Hindlimb muscle (tissue), 1 donor: ENCODE data around the gene OSM. TPM values are rescaled to one million over a fixed set of nuclear protein-coding genes. Genes with fewer than 3 reads are reported as not detected.
"Not testable (repeated sequence)": the region's sequence is repeated elsewhere in the genome, so short reads cannot be mapped to it uniquely, and the experiment has no call there.

Experiments used
- DNase-seq: peaks from one replicate; pipeline ENCODE4 v3.0.0-alpha.2; 2013
- polyA plus RNA-seq: library from polyadenylated mRNA; unstranded; fragments of 120-200 nt; gene quantifications from one replicate; pipeline ENCODE4 v1.2.1, GENCODE V29; 2013; ENCODE audit not compliant: insufficient read length

Gene OSM
- polyA plus RNA-seq, 1 donor = 0.17 TPM

- no peak for DNase-seq
These were observed 22.6 kb downstream of the OSM start for GRCh38 chr22:30244066-30244465.

GRCh38 chr22:30243661-30244060, 23.0 kb downstream of the OSM start:
- no peak for DNase-seq

DNA sequence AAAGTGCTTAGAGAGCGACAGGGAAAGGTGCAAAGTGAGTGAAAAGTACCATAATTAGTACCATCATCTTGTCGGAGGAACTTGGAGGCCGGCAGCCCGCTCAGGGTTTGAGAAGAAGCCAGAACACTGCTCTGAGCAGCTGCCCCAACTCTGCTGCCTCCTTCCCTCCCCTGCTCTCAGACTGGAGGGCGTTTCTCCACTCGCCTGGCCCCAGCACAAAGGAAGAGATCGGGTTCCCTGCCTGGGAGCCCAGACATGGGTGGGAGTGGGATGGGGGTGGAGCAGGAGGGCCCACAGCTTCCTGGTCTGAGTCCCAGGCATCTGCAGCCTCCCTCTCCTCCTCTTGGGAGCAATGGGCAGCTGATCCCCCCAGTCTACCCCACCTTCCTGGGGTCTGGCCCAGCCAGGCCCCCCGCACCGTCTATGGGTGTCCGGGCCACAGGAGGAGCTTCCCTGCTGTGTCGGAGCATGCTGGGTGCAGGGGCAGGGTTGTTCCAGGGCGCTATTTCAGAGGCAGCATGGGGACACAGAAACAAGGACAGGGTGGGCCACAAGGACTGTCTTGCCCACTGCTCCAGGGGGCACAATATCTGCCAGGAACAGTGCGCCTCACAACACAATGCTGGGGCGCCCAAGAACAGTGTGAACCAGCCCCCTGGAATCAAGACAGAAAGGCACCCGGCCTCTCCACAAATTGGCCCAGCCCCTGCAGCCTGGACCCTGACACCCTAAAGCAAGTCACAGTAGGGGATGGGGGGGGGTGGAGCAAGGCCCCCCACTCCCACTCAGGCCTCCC, 24.9 kb downstream of the OSM start:
- DNase-seq = no peak

DNA sequence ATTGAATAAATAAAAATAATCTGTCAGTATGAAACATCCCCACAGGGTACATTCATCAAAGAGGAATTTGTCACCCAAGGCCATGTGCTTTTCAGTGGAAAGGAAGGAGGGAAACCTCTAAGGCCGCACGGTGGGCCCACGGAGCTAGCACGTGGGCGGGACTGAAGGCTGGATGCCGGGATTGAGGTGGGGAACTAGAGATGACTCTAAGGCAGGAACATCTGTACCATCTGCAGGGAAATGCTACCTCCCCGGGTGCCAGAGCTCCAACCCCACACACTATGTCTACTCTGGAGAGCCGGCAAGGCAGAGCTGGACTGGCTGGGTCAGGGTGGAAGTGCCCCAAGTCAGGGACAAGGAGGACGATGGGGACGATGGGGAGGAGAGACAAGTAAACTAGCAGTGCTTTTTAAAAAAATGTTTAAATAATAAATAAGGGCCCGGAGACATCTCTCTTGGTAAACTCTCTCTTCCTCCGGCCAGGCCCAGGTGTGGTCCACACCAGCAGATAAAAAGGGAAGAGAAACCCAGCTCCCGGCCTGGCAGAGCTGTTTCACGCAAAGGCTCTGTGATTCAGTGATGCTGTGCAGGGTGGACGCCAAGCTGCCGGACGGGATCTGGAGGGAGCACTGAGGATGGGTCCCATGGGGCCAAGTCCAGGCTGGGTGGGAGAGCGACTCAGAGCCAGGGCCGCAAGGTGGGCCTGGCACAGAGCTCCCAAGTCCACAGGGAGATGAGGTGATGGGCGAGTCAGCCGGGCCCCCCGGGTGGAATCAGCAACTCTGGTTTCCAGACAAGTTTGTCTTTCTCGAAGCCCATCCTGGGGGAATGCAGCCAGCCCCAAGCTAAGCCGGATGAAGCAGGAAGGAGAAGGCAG, 25.9 kb downstream of the OSM start:
- DNase-seq = no peak

DNA sequence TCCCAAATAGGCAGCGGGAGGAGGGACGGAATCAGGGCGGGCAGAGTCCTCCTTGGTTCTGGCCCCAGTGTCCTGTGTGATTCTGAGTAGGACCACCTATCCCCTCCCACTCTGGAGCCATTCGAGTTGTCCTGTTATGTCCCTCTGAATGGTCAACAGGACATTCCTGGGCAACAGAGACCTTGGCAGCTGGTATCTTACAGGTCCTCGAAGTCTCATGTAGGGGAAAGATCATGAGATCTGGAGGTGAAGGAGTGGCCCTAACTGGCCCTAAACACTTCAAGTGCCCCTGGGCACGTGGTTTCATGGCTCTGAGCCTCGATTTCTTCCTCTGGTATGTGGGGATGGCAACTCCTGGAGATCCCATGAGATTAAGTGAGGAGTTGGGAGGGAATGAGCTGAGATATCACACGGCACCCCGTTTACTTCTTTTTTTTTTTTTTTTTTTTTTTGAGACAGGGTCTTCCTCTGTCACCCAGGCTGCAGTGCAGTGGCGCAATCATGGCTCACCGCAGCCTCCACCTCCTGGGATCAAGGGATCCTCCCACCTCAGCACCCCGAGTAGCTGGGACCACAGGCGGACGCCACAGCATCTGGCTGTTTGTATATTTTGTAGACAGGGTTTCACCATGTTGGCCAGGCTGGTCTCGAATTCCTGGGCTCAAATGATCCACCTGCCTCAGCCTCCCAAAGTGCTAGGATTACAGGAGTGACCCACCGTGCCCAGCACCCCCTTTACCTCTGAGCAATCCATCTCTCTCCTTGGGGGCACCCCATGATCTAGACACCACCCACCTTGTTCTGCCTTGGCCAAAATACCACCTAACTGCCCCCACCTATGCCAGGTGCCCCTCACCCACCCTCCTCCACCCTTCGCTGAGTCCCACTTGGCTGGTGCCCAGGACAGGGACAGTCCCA, 26.9 kb downstream of the OSM start:
- no peak for DNase-seq

DNA sequence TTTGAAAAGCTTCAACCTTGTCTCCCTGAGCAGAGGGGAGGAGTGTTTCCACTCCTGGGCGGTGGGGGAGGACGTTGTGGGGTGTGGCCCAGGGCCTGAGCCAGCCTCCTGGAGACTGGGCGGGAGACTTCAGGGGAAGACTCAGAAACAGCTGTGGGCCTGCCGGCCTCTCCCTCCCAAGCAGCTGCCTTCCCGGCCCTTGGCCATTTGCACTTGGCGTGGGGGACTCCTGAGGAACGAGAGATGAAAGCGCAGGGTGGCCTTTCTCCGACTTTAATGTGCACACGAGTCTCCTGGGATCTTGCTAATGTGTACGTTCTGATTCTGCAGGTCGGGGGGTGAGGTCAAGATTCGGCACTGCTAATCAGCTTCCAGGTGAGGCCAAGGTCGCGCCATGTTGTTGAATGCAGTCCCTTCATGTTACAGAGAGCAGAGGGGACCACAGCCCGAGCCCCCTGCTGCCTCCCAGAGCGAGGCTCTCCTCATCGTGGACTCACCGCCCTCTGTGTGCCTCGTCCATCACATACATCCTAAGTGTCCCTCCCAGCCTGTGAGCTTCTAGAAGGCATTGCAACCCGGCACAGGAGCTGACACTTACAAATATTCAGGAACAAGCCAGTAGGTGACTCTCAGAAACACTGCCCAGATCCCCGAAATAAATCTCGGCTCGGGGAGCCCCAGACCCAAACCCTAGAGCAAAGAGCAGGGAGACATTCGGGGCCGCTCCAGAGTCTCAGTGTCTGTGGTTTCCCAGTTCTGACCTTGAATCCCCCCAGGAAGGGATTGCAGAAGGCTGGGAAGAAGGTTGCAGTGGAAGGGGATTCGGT, 27.8 kb downstream of the OSM start:
- DNase-seq = peak; percentile 69

DNA sequence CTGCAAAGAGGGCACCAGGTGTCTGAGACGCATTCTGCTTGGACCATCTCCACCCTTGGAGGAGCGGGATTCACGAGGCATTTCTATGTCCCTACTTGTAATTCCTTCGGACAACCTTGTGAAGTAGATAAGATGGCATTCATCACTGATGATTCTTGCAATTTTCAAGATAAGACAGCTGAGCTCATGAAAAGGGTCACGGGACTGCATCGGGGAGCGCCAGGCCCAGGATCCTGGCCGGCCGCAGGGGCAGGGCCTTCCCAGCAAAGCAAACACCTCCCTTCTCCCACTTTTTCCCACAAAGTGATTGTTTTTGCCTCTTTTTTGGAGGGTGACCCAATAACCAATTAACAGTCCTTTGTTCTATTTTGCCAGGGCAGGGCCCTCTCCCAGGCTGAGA, 28.5 kb downstream of the OSM start:
- no peak for DNase-seq

DNA sequence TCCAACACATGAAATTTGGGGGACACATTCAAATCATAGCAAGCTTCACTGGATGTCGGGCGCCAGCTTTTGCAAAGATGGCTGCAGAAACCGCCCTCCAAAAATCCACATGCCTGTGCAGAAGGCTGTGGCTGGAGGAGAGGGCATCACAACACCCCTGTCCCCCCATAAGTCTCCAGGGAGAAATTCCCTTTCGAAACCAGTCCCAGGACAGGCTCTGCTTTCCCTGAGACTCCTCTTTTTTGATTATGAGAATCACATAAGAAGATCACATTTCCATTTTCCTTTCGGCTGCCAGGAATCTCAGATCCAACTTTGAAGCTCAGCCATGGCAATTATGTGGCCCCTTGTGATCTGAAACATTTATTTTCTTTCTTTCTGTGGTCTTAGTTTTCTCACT, 29.8 kb downstream of the OSM start:
- DNase-seq = no peak

DNA sequence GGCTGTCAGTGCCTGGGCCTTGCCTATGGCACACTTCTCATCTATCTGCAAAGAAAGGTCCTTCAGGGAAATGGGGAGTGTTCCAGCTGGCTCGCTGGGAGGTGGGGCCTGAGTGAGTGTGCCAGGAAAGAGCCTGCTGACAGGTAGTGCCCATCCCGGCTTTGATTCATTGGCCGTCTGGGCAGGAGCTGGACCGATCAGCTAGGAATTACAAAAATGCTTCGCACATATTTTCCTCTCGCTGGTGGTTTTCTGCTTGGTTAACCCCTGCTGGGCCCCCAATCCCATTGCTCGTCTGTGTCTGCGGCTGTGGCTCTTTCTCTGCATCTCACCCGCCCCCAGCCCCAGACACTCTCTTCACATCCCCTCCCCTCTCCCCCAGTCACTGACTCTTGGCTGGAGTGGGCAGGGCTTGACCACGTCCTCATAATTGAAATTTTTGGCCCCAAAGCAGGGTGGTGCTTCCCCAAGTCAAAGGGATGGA, 30.9 kb downstream of the OSM start:
- no peak for DNase-seq

DNA sequence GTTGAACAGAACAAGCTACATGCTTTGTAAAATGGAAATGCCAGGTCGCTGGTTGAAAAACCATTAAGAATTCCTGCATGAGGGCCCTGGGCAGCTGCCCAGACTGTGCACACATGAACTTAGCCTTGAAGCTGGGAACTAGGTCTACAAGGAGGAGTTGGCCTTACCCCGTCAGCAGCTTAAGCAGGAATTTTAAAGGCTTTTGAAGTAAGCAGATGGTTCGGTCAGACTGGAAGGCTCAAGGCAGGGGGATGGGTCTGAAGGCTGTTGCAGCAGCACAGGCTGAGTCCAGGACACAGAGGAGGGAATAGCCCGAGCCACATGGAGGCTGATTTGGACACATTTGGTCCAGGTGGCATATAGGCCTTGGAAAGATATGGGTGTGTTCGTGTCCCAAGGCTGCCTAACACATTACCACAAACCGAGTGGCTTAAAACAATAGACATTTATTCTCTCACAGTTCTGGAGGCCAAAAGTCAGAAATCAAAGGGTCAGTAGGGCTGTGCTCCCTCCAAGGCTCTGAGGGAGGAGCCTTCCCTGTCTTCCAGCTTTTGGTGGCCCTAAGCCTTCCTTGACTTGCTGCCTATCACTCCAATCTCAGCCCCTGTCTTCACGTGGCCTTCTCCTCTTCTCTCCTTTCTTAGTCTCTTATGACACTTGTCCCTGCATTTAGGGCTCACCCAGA, 31.7 kb downstream of the OSM start:
- peak; percentile 67 for DNase-seq

- not testable (repeated sequence) for DNase-seq
These were observed 32.3 kb downstream of the OSM start for GRCh38 chr22:30234325-30234724.

DNA sequence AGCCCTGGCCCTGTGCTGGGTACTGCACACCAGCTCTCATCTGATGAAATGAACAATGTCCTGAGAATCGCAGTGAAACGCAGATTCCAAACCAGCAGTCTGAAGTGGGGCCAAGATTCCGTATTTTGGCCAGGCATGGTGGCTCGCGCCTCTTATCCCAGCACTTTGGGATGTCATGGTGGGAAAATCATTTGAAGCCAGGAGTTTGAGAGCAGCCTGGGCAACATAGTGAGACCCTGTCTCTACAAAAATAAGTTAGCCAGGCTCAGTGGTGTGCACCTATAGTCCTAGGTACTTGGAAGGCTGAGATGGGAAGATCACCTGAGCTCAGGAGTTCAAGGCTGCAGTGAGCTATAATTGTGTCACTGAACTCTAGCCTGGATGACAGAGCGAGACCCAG, 33.1 kb downstream of the OSM start:
- DNase-seq = no peak

DNA sequence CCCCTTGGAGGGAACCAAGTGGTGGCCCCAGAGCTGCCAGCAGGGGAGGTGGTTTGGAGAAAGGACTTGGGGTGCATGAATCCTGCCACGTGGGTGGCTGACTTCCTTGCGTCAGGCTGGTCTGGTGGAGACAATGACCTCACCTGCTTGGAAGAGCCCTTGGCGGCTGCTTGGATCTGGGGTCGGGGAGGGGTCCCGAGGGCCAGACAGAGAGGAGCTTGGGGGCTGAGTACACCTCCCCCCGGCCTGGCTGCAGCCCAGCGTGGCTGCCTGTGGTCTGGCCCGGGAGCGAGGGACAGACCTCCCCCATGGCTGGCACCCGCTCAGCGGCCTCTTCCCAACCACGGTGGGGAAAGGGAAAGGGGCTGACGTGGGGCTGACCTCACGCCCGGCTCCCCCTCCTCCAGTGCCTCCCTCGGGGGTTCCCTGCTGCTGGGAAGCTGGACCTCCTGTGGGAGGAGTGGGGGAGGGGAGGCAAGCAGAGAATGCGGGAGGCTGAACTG, 33.9 kb downstream of the OSM start:
- DNase-seq = no peak

GRCh38 chr22:30230787-30231461, 35.7 kb downstream of the OSM start:
- DNase-seq = no peak

- DNase-seq = no peak
These were observed 36.3 kb downstream of the OSM start for GRCh38 chr22:30230330-30230729.

GRCh38 chr22:30228509-30229359, 37.9 kb downstream of the OSM start:
- no peak for DNase-seq

- DNase-seq = no peak
These were observed 39.0 kb downstream of the OSM start for GRCh38 chr22:30227438-30228228.

GRCh38 chr22:30226192-30226832, 40.3 kb downstream of the OSM start:
- no peak for DNase-seq
